ENCODE measurements around the gene AUNIP.

AUNIP gene

GRCh38 chr1:25870614-25871013, 11.4 kb upstream of the AUNIP start:
- TF ChIP-seq CEBPB (IDR thresholded peaks at IDR 0.05) (0 out of 2 replicates have a peak, but pooled peaks have one; percentile 15), TCF12 (IDR thresholded peaks at IDR 0.05; ENCODE audit: low read depth) (no peak)

GRCh38 chr1:25869909-25870606, 10.8 kb upstream of the AUNIP start:
- TF ChIP-seq CREB1 (IDR thresholded peaks at IDR 0.05; ENCODE audit: low read depth): no peak
- no peak for TF ChIP-seq REST (IDR thresholded peaks at IDR 0.05; ENCODE audit: low read depth)
- TF ChIP-seq RAD21 (IDR thresholded peaks at IDR 0.05; ENCODE audit: low read depth): no peak
- TF ChIP-seq ZBTB7A (IDR thresholded peaks at IDR 0.05; ENCODE audit: low read depth): no peak
- no peak for TF ChIP-seq TCF12 (IDR thresholded peaks at IDR 0.05; ENCODE audit: low read depth)

- TF ChIP-seq NFIC (IDR thresholded peaks at IDR 0.05): no peak
- no peak for TF ChIP-seq ZBTB7A (IDR thresholded peaks at IDR 0.05; ENCODE audit: low read depth)
- TF ChIP-seq CREB1 (IDR thresholded peaks at IDR 0.05; ENCODE audit: low read depth): no peak
- TF ChIP-seq YY1 (IDR thresholded peaks at IDR 0.05; ENCODE audit: low read depth): no peak
- TF ChIP-seq FOXM1 (IDR thresholded peaks at IDR 0.05; ENCODE audit: borderline replicate concordance, low read depth): no peak
- no peak for TF ChIP-seq MAX (IDR thresholded peaks at IDR 0.05)
- no peak for TF ChIP-seq TEAD4 (IDR thresholded peaks at IDR 0.05)
- TF ChIP-seq REST (IDR thresholded peaks at IDR 0.05; ENCODE audit: low read depth): no peak
- TF ChIP-seq TCF12 (IDR thresholded peaks at IDR 0.05; ENCODE audit: low read depth): no peak
- no peak for TF ChIP-seq CEBPB (IDR thresholded peaks at IDR 0.05)
- no peak for TF ChIP-seq RAD21 (IDR thresholded peaks at IDR 0.05; ENCODE audit: low read depth)
- no peak for TF ChIP-seq EP300 (IDR thresholded peaks at IDR 0.05; ENCODE audit: borderline replicate concordance)
- TF ChIP-seq TAF1 (IDR thresholded peaks at IDR 0.05; ENCODE audit: low read depth): no peak
- no peak for TF ChIP-seq USF1 (IDR thresholded peaks at IDR 0.05)
- TF ChIP-seq EGR1 (IDR thresholded peaks at IDR 0.05): no peak
Measured at GRCh38 chr1:25867210-25867991, 8.1 kb upstream of the AUNIP start.

GRCh38 chr1:25866288-25866687, 7.0 kb upstream of the AUNIP start:
- TF ChIP-seq ZBTB7A (IDR thresholded peaks at IDR 0.05; ENCODE audit: low read depth): no peak
- no peak for TF ChIP-seq NFIC (IDR thresholded peaks at IDR 0.05)
- no peak for TF ChIP-seq CREB1 (IDR thresholded peaks at IDR 0.05; ENCODE audit: low read depth)
- TF ChIP-seq FOXM1 (IDR thresholded peaks at IDR 0.05; ENCODE audit: borderline replicate concordance, low read depth): no peak
- TF ChIP-seq MAX (IDR thresholded peaks at IDR 0.05): no peak
- TF ChIP-seq TCF12 (IDR thresholded peaks at IDR 0.05; ENCODE audit: low read depth): no peak
- no peak for TF ChIP-seq USF1 (IDR thresholded peaks at IDR 0.05)
- no peak for TF ChIP-seq EP300 (IDR thresholded peaks at IDR 0.05; ENCODE audit: borderline replicate concordance)
- TF ChIP-seq REST (IDR thresholded peaks at IDR 0.05; ENCODE audit: low read depth): no peak
- no peak for TF ChIP-seq TAF1 (IDR thresholded peaks at IDR 0.05; ENCODE audit: low read depth)
- no peak for TF ChIP-seq RAD21 (IDR thresholded peaks at IDR 0.05; ENCODE audit: low read depth)
- TF ChIP-seq YY1 (IDR thresholded peaks at IDR 0.05; ENCODE audit: low read depth): no peak
